SK-N-MC (cell line): Measurements from ENCODE around the gene DYNC2LI1.

Experiments
- EZH2 ChIP-seq: fragments of 200-600 bp; sonication (generic); IDR thresholded peaks from one replicate; pipeline ENCODE4 v1.6.1; 2017; ENCODE audit warnings: antibody characterized with exemption
- FOXP2 ChIP-seq: optimal IDR thresholded peaks from 2 replicates; pipeline ENCODE3; 2011; ENCODE audit warnings: mild to moderate bottlenecking, moderate library complexity; ENCODE audit not compliant: insufficient read depth; ENCODE audit errors: extremely low read length, control extremely low read depth
- POLR2AphosphoS5 ChIP-seq: IDR thresholded peaks from 2 replicates; pipeline ENCODE4 v1.6.1; 2012; ENCODE audit warnings: mild to moderate bottlenecking, low read depth, low read length, borderline replicate concordance

DNA sequence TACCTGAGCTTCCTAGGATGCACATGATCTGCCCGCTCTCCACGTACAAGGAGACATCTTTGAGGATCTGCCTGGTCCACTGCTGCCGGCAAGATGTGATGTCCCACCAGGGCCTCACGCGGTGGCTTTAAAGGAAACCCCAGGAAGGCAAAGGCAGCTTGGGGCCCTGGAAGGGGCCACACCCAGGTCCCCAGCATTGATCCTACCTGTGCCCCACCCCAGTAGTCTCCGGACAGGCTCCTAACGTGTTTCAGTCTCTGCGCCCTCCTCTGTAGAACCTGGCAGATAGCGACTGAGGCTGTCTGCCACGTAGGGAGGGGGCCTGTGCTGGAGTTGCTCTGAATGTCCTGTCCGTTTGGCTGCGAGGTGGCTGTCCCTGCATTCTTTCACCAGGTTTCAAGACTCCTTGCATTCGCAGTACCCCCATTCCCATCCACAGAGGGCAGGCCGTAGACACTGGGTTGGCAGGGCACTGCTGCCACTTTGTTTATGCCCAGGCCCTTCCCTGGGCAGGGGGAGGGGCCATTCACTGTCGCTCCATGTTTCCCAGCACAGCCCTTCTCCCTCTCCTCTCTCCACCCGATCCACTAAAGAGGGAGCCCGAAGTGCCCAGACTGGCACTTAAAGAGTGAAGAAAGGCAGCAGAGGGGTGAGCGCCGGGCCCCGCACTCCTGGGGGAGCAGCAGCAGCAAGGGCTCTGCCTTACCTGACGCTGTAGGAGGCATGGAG, 64.2 kb downstream of the DYNC2LI1 start:
- TF ChIP-seq POLR2AphosphoS5 (no peak), EZH2 (no peak), FOXP2 (no peak)
